H9 (cell line): Measurements from ENCODE around the gene HIPK2. TPM values are rescaled to one million over a fixed set of nuclear protein-coding genes. Genes with fewer than 3 reads are reported as not detected.

Experiments
- DNase-seq: peaks from one replicate; pipeline ENCODE4 v3.0.0-alpha.2; 2017
- H2AFZ ChIP-seq: one replicate; pipeline ENCODE4 v1.6.1; 2013; ENCODE audit warnings: mild to moderate bottlenecking, low read length, control low read depth, moderate library complexity
- H2AK5ac ChIP-seq: 2 replicates; pipeline ENCODE4 v1.6.1; 2013; ENCODE audit warnings: low read length, control low read depth, mixed read lengths; ENCODE audit not compliant: insufficient read length
- H2BK120ac ChIP-seq: one replicate; pipeline ENCODE4 v1.6.1; 2013; ENCODE audit warnings: low read depth, mild to moderate bottlenecking, low read length, control low read depth, inconsistent platforms; ENCODE audit not compliant: poor library complexity, severe bottlenecking
- H2BK12ac ChIP-seq: 2 replicates; pipeline ENCODE4 v1.6.1; 2013; ENCODE audit warnings: low read length, control low read depth, mixed read lengths, low read depth; ENCODE audit not compliant: insufficient read length
- H2BK15ac ChIP-seq: 2 replicates; pipeline ENCODE4 v1.6.1; 2013; ENCODE audit warnings: low read depth, low read length, control low read depth
- H2BK20ac ChIP-seq: one replicate; pipeline ENCODE4 v1.6.1; 2013; ENCODE audit warnings: low read depth, mild to moderate bottlenecking, low read length, control low read depth, inconsistent platforms; ENCODE audit not compliant: poor library complexity, severe bottlenecking
- H2BK5ac ChIP-seq: 2 replicates; pipeline ENCODE4 v1.6.1; 2013; ENCODE audit warnings: low read length, control low read depth, mixed read lengths; ENCODE audit not compliant: insufficient read length
- H3K14ac ChIP-seq: 2 replicates; pipeline ENCODE4 v1.6.1; 2013; ENCODE audit warnings: low read length, control low read depth; ENCODE audit not compliant: insufficient read depth
- H3K18ac ChIP-seq: 2 replicates; pipeline ENCODE4 v1.6.1; 2013; ENCODE audit warnings: low read depth, mild to moderate bottlenecking, mixed read lengths, low read length, control low read depth; ENCODE audit not compliant: insufficient read length
- H3K23ac ChIP-seq: 2 replicates; pipeline ENCODE4 v1.6.1; 2013; ENCODE audit warnings: low read length, control low read depth, mixed read lengths, low read depth; ENCODE audit not compliant: insufficient read length
- H3K23me2 ChIP-seq: 2 replicates; pipeline ENCODE4 v1.6.1; 2013; ENCODE audit warnings: low read depth, mild to moderate bottlenecking, mixed read lengths, low read length, control low read depth; ENCODE audit not compliant: insufficient read length, poor library complexity, severe bottlenecking
- H3K27ac ChIP-seq: 2 replicates; pipeline ENCODE4 v1.5.1; 2013; ENCODE audit warnings: low read length, control low read depth, mixed read lengths, low read depth; ENCODE audit not compliant: insufficient read length
- H3K27me3 ChIP-seq: 2 replicates; pipeline ENCODE4 v1.6.1; 2013; ENCODE audit warnings: low read length, control low read depth, inconsistent platforms; ENCODE audit not compliant: insufficient read depth
- H3K4ac ChIP-seq: 2 replicates; pipeline ENCODE4 v1.6.1; 2013; ENCODE audit warnings: low read depth, mild to moderate bottlenecking, control low read depth, inconsistent platforms, low read length, moderate library complexity
- H3K4me1 ChIP-seq: 2 replicates; pipeline ENCODE4 v1.6.1; 2013; ENCODE audit warnings: low read length, control low read depth, inconsistent platforms; ENCODE audit not compliant: insufficient read depth
- H3K4me2 ChIP-seq: 2 replicates; pipeline ENCODE4 v1.6.1; 2013; ENCODE audit warnings: low read length, control low read depth, mixed read lengths; ENCODE audit not compliant: insufficient read length, insufficient read depth
- H3K56ac ChIP-seq: 2 replicates; pipeline ENCODE4 v1.6.1; 2013; ENCODE audit warnings: low read depth, mild to moderate bottlenecking, mixed read lengths, low read length, control low read depth; ENCODE audit not compliant: insufficient read length
- H3K79me1 ChIP-seq: 2 replicates; pipeline ENCODE4 v1.6.1; 2013; ENCODE audit warnings: low read depth, mild to moderate bottlenecking, moderate library complexity, low read length, control low read depth, inconsistent platforms; ENCODE audit not compliant: insufficient read depth, poor library complexity, severe bottlenecking
- H3K79me2 ChIP-seq: 2 replicates; pipeline ENCODE4 v1.6.1; 2013; ENCODE audit warnings: low read length, control low read depth, inconsistent platforms; ENCODE audit not compliant: insufficient read depth
- H3K9ac ChIP-seq: 2 replicates; pipeline ENCODE4 v1.6.1; 2013; ENCODE audit warnings: low read length, control low read depth, mixed read lengths; ENCODE audit not compliant: insufficient read length; ENCODE audit errors: extremely low read depth
- H3K9me3 ChIP-seq: one replicate; pipeline ENCODE4 v1.6.1; 2013; ENCODE audit warnings: low read depth, low read length, inconsistent platforms; ENCODE audit not compliant: control insufficient read depth
- H3T11ph ChIP-seq: one replicate; pipeline ENCODE4 v1.6.1; 2013; ENCODE audit warnings: mild to moderate bottlenecking, low read length, control low read depth, inconsistent platforms
- H4K20me1 ChIP-seq: one replicate; pipeline ENCODE4 v1.6.1; 2013; ENCODE audit not compliant: control insufficient read depth, insufficient read length, insufficient read depth
- H4K5ac ChIP-seq: 2 replicates; pipeline ENCODE4 v1.6.1; 2013; ENCODE audit warnings: low read depth, mild to moderate bottlenecking, mixed read lengths, low read length, control low read depth; ENCODE audit not compliant: insufficient read length
- H4K8ac ChIP-seq: replicated peaks from 2 replicates; pipeline ENCODE4 v1.6.1; 2013; ENCODE audit warnings: low read length, control low read depth, mixed read lengths, low read depth; ENCODE audit not compliant: insufficient read length
- H4K91ac ChIP-seq: 2 replicates; pipeline ENCODE4 v1.6.1; 2013; ENCODE audit warnings: low read depth, mild to moderate bottlenecking, moderate library complexity, mixed read lengths, low read length, control low read depth; ENCODE audit not compliant: insufficient read length
- H3K27ac Mint-ChIP-seq, 3 experiments: 2 replicates in 2 of 3; 3 replicates in 1 of 3; pipeline ENCODE4 v1.8.0; 2020 to 2021; ENCODE audit warnings: mixed read lengths in 3 of 3, mild to moderate bottlenecking in 1 of 3, moderate library complexity in 1 of 3
- H3K27me3 Mint-ChIP-seq: 2 replicates; pipeline ENCODE4 v1.8.0; 2021; ENCODE audit warnings: low read depth, mild to moderate bottlenecking, moderate library complexity, mixed read lengths
- H3K36me3 Mint-ChIP-seq, 3 experiments: 2 replicates in 2 of 3; 3 replicates in 1 of 3; pipeline ENCODE4 v1.8.0; 2020 to 2021; ENCODE audit warnings: low read depth in 3 of 3, mixed read lengths in 3 of 3; ENCODE audit not compliant: insufficient read depth in 1 of 3
- H3K4me1 Mint-ChIP-seq, 2 experiments: 2 replicates each; pipeline ENCODE4 v1.8.0; 2020; ENCODE audit warnings: mixed read lengths in 2 of 2
- H3K4me3 Mint-ChIP-seq, 2 experiments: 2 replicates in 1 of 2; 3 replicates in 1 of 2; pipeline ENCODE4 v1.8.0; 2020 to 2021; ENCODE audit warnings: mild to moderate bottlenecking in 2 of 2, mixed read lengths in 2 of 2, moderate library complexity in 1 of 2
- H3K9me3 Mint-ChIP-seq, 2 experiments: 2 replicates in 1 of 2; 3 replicates in 1 of 2; pipeline ENCODE4 v1.8.0; 2020; ENCODE audit warnings: mild to moderate bottlenecking in 2 of 2, mixed read lengths in 2 of 2, moderate library complexity in 1 of 2
- CTCF ChIP-seq: fragments of 200-600 bp; sonication (generic); conservative IDR thresholded peaks from 3 replicates; pipeline ENCODE4 v1.8.0; 2021; ENCODE audit warnings: antibody characterized with exemption, mild to moderate bottlenecking
- WGBS: extraction: QIAGEN DNeasy Blood & Tissue Kit; methylation state at CpG from one replicate; pipeline ENCODE4 v1.1.7; 2013; ENCODE audit warnings: missing lambda C conversion rate, low lambda C conversion rate, mixed read lengths; ENCODE audit not compliant: insufficient read length; ENCODE audit errors: extremely low coverage; 5-methylcytosine and 5-hydroxymethylcytosine counted together
- total RNA-seq: library from RNA; stranded (reverse); gene quantifications from 2 replicates; pipeline ENCODE4 v1.2.1, GENCODE V29; 2021

HIPK2 gene
- total RNA-seq, 1 experiment from 2014 or later, result 21.9 TPM

GRCh38 chr7:139534966-139535651 is 242.7 kb downstream of the HIPK2 start:
- Histone ChIP-seq H3K4me2 (no peak overlapping the region), H3K14ac (no peak overlapping the region), H3K4ac (no peak overlapping the region), H3K4me1 (peaks cover 2% of the 10 kb centered on the region; the same call in 1 of the 2 replicates), H3K23me2 (no peaks in the 10 kb centered on the region), H2AFZ (no peak overlapping the region), H4K91ac (no peak overlapping the region), H2BK12ac (no peak overlapping the region), H2BK20ac (no peak overlapping the region), H3K9ac (no peak overlapping the region), H3K79me2 (no peaks in the 10 kb centered on the region), H4K20me1 (no peaks in the 10 kb centered on the region), H3T11ph (no peak overlapping the region), H4K5ac (no peak overlapping the region), H3K56ac (no peak overlapping the region), H3K27ac (no peak overlapping the region), H2BK5ac (no peak overlapping the region), H2BK15ac (no peak overlapping the region), H3K79me1 (no peaks in the 10 kb centered on the region), H3K27me3 (no peaks in the 10 kb centered on the region), H3K23ac (no peak overlapping the region), H4K8ac (no peak overlapping the region), H2BK120ac (no peak overlapping the region), H3K9me3 (no peaks in the 10 kb centered on the region), H2AK5ac (no peak overlapping the region), H3K18ac (no peak overlapping the region)
- TF ChIP-seq CTCF, result no peak
- Mint-ChIP-seq H3K36me3 (no peaks in the 10 kb centered on the region), H3K4me3 (no peak overlapping the region), H3K27me3 (peaks cover 3% of the 10 kb centered on the region), H3K9me3 (peaks cover 0 to 3% of the 10 kb centered on the region in 2 experiments; a peak in 2 of 5 replicates), H3K27ac (no peak overlapping the region), H3K4me1 (peaks cover 11 to 16% of the 10 kb centered on the region in 2 experiments)
- DNase-seq, result no peak
- 100% methylated on average over 1 of the region's 7 CpGs for WGBS
